Activated CD8-positive, alpha-beta memory T cell treated with anti-CD3 and anti-CD28 coated beads, Interleukin-2, amount 50 U/mL, for 48 hours (primary cell): ENCODE data around the gene ACBD7.

Experiments used
- DNase-seq: peaks from one replicate; pipeline ENCODE4 v3.0.0-alpha.2; 2020

ACBD7 gene

DNA sequence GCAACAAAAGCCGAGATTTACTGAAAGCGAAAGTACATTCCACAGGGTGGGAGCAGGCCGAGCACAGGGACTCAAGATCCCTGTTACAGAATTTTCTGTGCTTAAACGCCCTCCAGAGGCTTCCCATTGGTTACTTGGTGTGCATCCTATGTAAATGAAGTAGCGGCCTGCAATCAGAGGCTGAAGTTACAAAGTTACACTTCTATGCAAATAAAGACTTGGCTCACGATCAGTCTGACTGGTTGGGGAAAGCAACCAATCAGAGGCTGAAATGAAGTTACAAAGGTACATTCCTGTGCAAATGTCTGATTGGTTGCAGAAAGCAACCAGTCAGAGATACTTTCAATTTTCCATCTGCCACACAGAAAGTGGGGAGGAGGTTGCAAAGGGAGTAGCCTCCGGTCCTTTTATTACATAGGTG, 4.1 kb downstream of the ACBD7 start:
- no peak for DNase-seq

DNA sequence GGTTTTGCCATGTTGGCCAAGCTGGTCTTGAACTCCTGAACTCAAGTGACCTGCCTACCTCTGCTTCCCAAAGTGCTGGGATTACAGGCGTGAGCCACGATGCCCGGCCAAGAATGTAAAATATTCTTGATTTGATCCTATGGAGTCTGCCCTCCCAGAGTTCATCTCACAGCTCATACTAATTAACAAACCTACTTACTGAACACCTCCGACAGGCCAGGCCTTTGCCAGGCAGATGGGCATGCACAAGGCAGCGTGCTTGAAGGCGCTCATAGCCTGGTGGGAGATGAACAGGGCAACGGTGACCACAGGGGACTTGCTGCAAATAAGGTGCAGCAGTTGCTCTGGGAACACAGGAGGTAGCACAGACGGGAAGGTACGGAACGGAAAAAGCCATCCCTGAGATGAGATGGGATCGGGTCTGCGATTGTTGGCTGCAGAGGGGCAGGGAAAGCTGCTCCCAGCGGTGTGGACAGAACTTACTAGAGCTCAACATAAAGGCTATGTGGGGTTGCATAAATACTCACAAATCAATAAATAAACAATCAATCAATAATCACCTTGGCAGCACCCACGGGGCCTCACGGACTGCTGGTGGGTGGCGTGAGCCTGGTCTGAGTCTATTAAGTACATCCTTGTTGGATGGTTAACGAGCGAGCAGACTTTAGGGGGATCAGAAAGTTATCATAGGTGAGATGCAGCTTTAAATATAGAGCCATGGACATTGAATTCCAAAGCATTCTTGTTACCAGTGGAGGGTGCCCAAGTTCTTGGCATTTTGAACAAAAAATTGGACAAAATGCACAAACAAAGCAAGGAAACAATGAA, 4.7 kb downstream of the ACBD7 start:
- no peak for DNase-seq

DNA sequence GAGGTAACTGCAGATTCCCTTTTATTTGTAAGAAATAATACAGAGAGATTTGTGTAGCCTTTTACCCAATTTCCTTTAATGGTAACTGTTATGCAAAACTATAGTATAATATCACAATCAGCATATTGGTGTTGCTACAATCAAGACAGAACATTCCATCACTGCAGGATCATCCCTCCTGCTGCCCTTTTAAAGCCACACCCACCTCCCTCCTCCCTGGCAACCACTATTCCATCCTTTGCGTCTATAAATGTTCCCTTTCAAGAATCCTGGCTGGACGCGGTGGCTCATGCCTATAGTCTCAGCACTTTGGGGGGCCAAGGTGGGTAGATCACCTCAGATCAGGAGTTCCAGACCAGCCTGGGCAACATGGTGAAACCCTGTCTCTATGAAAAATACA, 13.2 kb downstream of the ACBD7 start:
- DNase-seq = no peak

DNA sequence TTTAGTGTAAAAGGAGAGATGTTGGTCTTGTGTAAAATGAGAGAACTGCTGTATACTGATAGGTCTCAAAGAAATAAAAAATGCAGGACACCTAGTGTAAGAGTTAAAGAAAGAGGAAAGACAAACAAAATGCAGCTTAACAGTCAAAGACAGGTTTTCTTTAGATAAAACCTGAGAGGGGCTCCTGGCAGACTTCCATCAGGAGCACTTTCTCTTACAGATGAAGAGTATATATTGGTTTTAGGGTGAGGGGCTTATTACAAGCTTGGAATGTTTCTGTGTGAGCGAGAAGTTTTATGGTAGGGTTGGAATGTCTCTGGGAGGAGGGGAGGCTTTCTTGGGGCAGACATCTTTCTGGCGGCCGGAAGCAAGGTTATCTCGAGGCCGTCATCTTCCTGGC, 16.2 kb downstream of the ACBD7 start:
- DNase-seq = no peak

DNA sequence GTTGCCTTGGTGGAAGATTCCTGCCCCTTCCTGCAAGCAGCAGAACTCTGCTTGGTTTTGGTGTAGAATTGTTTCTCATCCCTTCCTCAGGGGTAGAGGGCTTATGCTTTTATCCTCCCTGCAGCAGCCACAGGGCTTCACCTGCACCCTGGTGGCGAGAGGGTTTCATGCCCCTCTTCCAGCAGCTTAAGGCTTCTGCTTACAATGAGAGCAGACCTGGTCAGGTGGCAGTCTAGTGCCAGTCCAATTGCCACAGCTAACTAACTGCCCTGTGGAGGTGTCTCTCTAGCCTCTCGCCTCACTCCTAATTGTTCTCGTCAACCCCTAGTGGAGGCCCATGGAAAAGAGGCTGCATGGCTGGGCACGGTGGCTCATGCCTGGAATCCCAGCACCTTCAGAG, 19.3 kb downstream of the ACBD7 start:
- DNase-seq = no peak

DNA sequence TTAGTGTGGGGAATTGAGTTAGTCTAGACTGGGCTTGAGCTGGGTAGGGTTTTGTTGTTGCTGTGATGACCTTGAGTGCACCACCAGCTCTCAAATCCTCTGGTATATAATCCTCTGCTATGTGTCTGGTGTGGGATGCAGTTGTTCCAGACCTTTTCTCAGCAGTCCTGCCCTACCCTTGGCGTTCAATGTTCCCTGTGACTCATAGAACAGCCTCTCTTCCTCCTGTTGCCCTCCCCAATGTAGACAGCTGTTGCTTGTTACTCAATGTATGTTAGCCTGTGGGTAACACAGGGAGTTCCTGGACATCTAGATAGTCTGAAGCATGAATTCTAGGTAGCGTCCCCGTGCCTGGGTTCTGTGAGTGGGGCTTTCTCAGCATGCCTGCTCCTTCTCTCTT, 19.8 kb downstream of the ACBD7 start:
- no peak for DNase-seq

DNA sequence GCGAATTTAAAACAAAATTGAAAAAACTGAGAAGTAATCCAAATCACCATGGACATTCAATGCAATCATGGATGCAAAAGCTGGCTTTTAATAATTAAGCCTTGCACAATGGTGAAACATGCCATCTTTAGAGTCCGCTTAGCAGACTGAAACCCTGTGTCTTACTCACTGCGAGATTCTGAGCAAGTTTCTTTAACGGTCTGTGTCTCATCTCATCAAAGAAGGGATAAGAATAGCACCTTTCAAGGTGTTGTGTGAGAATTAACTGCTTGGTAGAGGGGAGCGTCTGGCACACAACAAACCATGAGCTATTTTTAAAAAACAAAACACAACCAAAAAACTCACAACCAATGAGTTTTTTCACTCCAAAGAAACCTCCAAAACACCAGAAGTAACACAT, 21.4 kb downstream of the ACBD7 start:
- DNase-seq = no peak

DNA sequence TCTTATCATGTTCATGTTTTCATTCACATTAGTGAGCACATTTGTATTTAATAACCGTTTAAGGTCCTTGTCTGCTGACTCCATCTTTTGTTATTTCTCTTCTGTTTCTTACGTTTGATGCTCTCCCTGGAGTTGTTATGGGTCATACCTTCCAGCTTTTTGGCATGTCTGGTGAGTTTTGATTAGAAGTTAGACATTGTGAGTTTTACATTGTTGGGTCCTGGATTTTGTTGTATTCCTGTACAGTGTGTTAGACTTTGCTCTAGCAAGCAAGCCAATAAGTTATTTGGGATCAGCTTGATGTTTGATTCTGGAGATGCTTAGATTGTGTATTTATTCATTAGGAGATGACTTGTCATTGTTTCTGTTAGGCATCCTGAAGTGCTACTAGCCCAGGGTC, 27.9 kb downstream of the ACBD7 start:
- no peak for DNase-seq

DNA sequence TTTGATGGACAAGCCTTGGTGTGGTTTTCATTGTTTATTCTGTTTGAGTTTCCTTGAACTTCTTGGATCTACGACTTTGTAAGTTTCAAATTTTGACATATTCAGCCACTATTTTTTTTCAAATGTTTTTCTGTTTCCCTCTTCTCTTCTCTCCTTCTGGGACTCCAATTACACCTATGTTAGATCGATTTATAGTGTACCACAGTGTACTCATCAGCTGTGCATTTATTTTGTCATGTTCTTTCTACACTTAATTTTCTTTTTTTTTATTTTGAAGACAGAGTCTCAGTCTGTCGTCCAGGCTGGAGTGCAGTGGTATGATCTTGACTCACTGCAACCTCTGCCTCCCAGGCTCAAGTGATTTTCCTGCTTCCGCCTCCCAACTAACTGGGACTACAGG, 28.7 kb downstream of the ACBD7 start:
- no peak for DNase-seq

DNA sequence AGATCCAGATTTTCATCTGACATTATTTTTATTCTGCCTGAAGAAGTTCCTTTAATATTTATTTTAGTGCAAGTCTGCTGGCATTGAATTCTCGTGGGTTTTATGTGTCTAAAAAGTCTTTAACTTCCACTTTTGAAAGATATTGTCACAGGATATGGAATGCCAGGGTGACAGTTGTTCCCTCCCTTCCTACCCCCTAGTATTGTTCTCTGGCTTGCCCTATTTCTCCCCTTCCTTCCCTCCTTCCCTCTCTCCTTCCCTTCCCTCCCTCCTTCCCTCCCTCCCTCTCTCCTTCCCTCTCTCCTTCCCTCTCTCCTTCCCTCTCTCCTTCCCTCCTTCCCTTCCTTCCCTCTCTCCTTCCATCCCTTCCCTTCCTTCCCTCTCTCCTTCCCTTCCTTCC, 29.9 kb downstream of the ACBD7 start:
- no peak for DNase-seq

DNA sequence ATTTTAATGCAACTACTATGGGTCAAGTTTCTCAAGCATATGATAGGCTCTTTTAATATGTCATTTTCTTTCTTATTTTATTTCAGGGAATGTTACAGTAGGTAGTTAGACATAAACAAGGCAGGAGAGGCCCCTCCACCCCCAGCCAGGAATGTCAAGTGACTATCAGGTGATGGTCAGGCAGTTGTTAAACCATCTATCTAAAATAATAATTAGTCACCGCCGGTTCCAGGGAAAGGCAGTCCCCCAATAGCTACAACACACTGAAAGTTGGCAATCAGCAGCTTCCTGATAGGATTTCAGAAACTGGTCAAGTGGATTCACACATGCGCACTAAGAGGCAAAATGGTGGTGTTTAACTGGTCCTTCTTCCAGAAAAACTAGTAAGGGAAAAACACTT, 35.5 kb downstream of the ACBD7 start:
- DNase-seq = no peak

DNA sequence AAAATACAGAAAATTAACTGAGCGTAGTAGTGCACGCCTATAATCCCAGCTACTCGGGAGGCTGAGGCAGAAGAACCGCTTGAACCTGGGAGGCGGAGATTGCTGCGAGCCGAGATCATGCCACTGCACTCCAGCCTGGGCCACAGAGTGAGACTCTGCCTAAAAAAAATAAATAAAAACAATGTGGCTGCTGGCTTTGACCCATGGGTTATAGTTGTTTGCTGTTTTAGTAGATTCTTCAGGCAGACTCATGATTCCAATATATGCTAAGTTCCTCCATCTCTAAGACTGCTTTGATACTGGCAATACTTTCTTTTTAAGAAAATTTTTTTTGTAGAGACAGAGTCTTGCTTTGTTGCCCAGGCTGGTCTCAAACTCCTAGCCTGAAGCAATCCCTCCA, 36.5 kb downstream of the ACBD7 start:
- no peak for DNase-seq

DNA sequence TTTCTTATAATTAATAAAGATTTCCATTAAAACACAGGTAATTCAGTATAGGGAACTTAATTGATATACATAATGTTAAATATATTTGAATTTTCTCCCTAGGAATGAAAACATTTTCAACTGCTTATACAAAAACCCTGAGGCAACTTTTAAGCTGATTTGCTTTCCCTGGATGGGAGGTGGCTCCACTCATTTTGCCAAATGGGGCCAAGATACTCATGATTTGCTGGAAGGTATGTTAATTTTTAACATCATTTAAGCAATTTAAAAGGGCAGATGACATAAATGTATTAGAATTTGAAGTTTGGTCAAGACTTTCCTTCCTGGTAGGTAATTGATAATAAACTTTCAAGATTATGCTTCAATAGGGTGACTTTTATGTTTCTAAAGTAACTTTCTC, 39.0 kb downstream of the ACBD7 start:
- no peak for DNase-seq

DNA sequence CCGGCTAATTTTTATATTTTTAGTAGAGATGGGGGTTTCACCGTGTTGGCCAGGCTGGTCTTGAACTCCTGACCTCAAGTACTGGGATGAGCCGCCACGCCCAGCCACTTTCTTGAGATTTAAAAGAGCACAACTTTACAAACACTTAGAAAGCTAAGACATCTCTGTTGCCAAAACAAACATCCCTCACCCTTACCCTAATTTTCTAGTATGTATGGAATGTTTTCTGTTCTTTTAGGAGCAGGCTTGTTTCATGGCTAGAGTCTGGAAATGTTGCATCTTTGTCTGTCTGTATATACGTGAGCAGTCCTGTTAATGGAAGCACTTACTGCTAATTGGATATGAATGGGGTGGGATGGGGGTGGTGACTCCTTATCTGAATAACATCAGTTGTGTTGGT, 42.0 kb downstream of the ACBD7 start:
- no peak for DNase-seq

DNA sequence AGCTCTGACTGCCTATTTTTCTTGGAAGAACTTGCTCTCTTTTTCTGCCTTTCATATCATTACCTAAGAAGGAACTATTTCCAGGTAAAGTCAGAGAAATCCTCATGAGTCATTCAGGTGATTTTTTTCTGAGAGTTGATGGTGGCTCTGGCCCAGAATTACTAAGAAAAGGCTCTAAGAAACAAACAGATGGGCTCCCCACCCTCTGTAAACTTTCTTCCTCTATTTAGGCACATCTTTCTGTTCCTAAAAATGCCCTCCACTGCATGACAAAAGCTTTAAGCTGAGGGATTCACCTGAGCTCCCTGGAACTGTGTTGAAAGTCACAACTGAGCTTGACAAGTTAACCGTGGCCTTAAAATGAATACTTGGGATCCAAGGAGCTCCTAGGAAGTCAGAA, 43.2 kb downstream of the ACBD7 start:
- no peak for DNase-seq

DNA sequence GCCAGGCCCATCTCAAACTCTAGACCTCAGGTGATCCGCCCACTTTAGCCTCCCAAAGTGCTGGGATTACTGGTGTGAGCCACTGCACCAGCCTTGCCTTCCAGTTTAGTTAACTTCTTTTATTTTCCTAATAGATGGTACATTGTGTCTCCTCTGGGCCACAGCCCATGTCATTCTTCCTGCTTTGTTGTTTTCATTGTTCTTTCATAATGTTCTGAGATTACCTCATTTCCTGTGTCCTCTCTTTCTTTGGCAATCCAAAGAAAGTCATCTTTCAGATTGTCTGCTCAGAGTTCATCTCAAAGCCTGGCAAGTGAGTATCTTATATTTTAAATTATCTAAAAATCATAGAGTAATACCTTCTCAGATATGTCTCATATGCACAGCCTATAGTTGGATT, 44.9 kb downstream of the ACBD7 start, which contains the start of gene OLAH:
OLAH (plus strand) TSS at position 270 of the 400 bp plus-strand sequence. CDS start 3,346 bp downstream, outside the sequence.
- no peak for DNase-seq

DNA sequence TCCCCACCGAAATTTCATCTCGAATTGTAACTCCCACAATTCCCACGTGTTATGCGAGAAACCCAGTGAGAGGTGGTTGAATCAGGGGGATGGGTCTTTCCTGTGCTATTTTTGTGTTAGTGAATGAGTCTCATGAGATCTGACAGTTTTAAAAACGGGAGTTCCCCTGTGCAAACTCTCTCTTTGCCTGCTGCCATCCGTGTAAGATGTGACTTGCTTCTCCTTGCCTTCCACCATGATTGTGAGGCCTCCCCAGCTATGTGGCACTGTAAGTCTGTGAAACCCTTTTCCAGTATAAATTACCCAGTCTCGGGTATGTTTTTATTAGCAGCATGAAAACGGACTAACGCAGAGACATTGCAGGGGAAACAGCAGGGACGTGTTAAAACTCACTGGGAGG, 50.2 kb downstream of the ACBD7 start:
- DNase-seq = no peak

DNA sequence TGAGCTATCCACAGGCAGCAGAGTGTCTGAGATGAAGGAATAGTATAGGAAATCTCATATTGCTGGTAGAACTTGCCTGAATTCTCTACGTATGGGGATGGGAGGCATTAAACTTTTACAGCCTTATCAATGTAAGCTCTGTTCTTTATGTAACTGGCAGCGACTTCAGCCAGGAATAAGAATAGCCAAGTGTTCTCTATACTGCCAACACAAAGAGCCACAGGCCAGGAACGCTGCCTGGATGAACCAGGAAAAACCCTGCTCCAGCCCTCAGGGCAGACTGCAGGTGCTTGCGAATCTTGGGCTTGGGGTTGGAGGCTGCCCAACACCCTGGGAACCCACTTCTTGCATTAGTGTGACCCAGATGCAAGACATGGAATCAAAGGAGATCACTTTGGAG, 50.9 kb downstream of the ACBD7 start:
- no peak for DNase-seq

DNA sequence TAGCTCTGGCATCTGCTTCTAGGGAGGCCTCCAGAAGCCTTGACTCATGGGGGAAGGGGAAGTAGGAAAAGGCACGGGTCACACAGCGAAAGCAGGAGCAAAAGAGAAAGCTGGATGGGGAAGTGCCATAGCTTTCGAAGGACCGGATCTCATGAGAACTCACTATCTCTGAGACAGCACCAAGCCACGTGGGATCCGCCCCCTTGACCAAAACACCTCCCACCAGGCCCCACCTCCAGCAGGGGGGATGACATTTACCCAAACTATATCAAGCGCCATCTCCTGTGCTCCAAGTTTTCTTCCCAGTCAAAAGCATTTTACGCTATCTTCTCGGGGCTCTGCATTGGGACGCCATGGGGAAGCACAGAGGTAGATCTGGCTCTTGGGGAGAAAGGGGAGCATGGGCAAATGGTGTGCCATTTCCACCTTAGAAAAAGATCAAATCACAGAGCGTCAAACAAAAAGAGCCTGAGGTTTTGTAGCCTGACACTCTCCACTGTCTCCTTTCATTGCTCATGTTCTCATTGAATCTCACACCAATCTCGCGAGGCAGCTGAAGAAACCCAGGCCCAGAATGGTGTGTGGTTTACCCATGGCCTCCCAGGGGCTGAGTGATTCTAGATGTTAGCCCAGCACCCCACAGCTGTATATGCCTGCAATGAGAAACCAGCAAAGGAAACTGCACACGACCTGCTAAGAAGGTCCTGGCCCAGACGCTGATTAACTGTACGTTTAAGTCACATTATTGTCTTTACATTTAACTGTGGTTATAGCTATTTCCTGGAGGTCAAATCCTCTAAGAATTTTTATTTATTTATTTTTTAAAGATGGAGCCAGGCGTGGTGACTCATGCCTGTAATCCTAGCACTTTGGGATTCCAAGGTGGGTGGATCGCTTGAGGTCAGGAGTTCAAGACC, 52.9 kb downstream of the ACBD7 start:
- no peak for DNase-seq

DNA sequence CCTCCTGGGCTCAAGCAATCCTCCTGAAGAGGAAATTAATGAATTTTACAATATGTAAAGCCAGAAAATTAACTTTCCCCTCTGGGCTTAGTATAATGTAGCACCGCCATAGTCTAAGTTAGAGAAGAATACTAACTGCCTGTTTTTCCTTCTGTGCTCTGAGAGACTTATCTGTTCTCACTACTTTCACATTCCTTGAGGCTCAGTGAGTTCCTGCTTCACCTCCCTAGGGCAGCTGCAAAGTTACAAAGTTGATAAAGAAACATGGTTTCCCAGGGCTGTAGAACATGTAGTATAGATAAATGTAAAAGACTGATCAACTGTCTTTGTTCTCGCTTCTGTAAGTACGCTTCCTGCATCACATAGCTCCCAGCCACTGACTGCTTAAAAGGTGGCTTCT, 60.8 kb downstream of the ACBD7 start:
- DNase-seq = no peak
